Measurements from ENCODE around the gene HJV.
A peak's percentile ranks its signal among the peaks of the same experiment; 100 is the strongest.
"Not testable (repeated sequence)": the region's sequence is repeated elsewhere in the genome, so short reads cannot be mapped to it uniquely, and the experiment has no call there.

The HJV gene

GRCh38 chr1:146021622-146022402, at the start of gene HJV:
TSS of gene HJV (minus strand) at chr1:146021735. CDS start at chr1:146020231, 1,504 bp downstream.
- H3K27ac ChIP-seq, result peak within 1 kb of the TSS; percentile 59
- TF ChIP-seq CTCF (IDR thresholded peaks at IDR 0.05) (no peak), ZFX (IDR thresholded peaks at IDR 0.05; ENCODE audit: borderline replicate concordance) (no peak)

GRCh38 chr1:146059148-146059547, 37.6 kb upstream of the HJV start:
- H3K27ac ChIP-seq, result not testable (repeated sequence)

GRCh38 chr1:146051852-146052676, 30.5 kb upstream of the HJV start:
- H3K27ac ChIP-seq, result peak overlapping the region; percentile 99

GRCh38 chr1:146051452-146051851, 29.9 kb upstream of the HJV start:
- H3K27ac ChIP-seq, result peak overlapping the region; percentile 99
- TF ChIP-seq CTCF (IDR thresholded peaks at IDR 0.05) (no peak), ZFX (IDR thresholded peaks at IDR 0.05; ENCODE audit: borderline replicate concordance) (no peak)

GRCh38 chr1:146050652-146050963, 29.1 kb upstream of the HJV start:
- H3K27ac ChIP-seq, result peak overlapping the region; percentile 99

- peak overlapping the region; percentile 99 for H3K27ac ChIP-seq
Observed at GRCh38 chr1:146049866-146050651, 28.5 kb upstream of the HJV start.

- no peak for TF ChIP-seq ZFX (IDR thresholded peaks at IDR 0.05; ENCODE audit: borderline replicate concordance)
- TF ChIP-seq CTCF (IDR thresholded peaks at IDR 0.05), result no peak
- H3K27ac ChIP-seq, result peak overlapping the region; percentile 99
Observed at GRCh38 chr1:146049436-146049835, 27.9 kb upstream of the HJV start.

- H3K27ac ChIP-seq, result peak overlapping the region; percentile 99
Observed at GRCh38 chr1:146048514-146049115, 27.1 kb upstream of the HJV start.

GRCh38 chr1:146046664-146047063, 25.1 kb upstream of the HJV start:
- H3K27ac ChIP-seq, result peak overlapping the region; percentile 99
- no peak for TF ChIP-seq ZFX (IDR thresholded peaks at IDR 0.05; ENCODE audit: borderline replicate concordance)
- TF ChIP-seq CTCF (IDR thresholded peaks at IDR 0.05), result no peak
